Sigmoid colon (tissue), 4 donors: Measurements from ENCODE around the gene CENPVL2.

Experiments used
- CTCF ChIP-seq, 4 experiments: fragments of 450-650 bp in 3 of 4; fragments of 200-600 bp in 1 of 4; IDR thresholded peaks; one replicate each; pipeline ENCODE4 v1.5.1; 2016 to 2019; ENCODE audit warnings: antibody characterized with exemption in 4 of 4, mild to moderate bottlenecking in 3 of 4, moderate library complexity in 2 of 4
- EP300 ChIP-seq, 4 donors: sonication (generic); formaldehyde crosslinking; IDR thresholded peaks; one replicate each; pipeline ENCODE4 v1.6.1; 2017; ENCODE audit warnings: antibody characterized with exemption in 4 of 4
- POLR2A ChIP-seq, 2 donors: fragments of 450-650 bp; IDR thresholded peaks; one replicate each; pipeline ENCODE4 v1.6.1; 2016; ENCODE audit warnings: antibody characterized with exemption in 2 of 2, mild to moderate bottlenecking in 2 of 2, moderate library complexity in 2 of 2
- POLR2AphosphoS5 ChIP-seq, 4 donors: sonication (generic); formaldehyde crosslinking; IDR thresholded peaks; one replicate each; pipeline ENCODE4 v1.6.1; 2017; ENCODE audit warnings: antibody characterized with exemption in 4 of 4

- TF ChIP-seq CTCF (IDR thresholded peaks at IDR 0.05) (no peak), POLR2A (IDR thresholded peaks at IDR 0.05) (no peak), POLR2AphosphoS5 (IDR thresholded peaks at IDR 0.05) (no peak), EP300 (IDR thresholded peaks at IDR 0.05) (no peak)
Observed at GRCh38 chrX:51665981-51666380, 16.6 kb downstream of the CENPVL2 start.
